Measurements from ENCODE around the gene NTM.

The NTM gene

GRCh38 chr11:132094598-132094997 lies 724.2 kb downstream of the NTM start:
- no peaks in the 10 kb centered on the region for H3K4me1 ChIP-seq (ENCODE audit: control insufficient read depth, low read length)
- no peaks in the 10 kb centered on the region for H3K27me3 ChIP-seq (ENCODE audit: control insufficient read depth, low read length)
- no peak overlapping the region for H3K4me2 ChIP-seq (ENCODE audit: low read length)

DNA sequence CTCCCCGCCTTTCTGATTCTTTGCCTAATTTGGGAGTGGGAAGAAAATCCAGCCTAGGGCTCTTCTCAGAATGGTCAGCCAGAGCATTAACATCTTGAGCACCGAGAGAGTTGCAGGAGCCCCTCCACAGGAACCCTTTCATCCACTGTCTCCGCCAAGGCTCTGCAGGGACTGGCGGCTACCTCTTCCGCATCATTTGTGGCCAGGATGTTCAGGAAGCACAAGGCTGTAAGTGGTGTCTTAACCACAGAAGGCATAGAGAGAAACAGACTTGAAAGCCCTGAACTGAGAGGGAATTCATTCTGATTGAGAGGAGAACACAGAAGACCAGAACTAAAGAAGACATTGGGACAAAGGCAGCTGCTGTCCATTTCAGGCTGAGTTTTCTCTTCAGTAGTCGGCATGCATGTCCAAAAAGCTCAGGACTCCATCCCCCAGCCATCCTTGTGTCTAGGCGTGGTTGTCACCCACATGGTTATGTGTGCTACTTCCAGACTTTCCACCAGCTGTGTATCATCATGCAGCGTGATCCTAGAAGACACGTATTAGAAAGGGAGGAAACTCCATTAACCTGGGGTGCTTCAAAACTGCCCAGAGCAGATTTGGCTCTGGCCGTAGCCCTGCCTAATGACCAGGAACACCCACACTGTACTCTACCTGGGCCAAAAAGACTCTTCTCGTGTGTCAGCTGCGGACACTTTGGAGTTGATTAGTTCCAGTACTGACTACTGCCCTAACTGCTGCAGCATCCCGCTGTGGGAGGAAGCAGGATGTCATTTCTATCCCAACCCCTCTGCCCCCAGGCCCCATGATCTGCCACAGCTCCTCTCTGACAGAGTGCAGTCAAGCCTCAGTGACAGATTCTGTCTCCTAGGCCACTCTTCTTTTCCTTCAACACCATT lies 725.1 kb downstream of the NTM start:
- Histone ChIP-seq H3K4me1 (ENCODE audit: control insufficient read depth, low read length) (no peaks in the 10 kb centered on the region), H3K4me3 (ENCODE audit: low read length) (no peak overlapping the region)

More at GRCh38 chr11:132094598-132094997, 724.2 kb downstream of the NTM start:
- no peak overlapping the region for H3K27ac ChIP-seq (ENCODE audit: low read depth, low read length)
- H3K9me2 ChIP-seq (replicated peaks; ENCODE audit: control insufficient read depth, low read length): no peaks in the 10 kb centered on the region
- H3K79me2 ChIP-seq (ENCODE audit: control insufficient read depth, low read length): no peaks in the 10 kb centered on the region
- H4K20me1 ChIP-seq (ENCODE audit: control insufficient read depth, insufficient read depth, low read depth, low read length): no peaks in the 10 kb centered on the region
- TF ChIP-seq, protein P1, sequence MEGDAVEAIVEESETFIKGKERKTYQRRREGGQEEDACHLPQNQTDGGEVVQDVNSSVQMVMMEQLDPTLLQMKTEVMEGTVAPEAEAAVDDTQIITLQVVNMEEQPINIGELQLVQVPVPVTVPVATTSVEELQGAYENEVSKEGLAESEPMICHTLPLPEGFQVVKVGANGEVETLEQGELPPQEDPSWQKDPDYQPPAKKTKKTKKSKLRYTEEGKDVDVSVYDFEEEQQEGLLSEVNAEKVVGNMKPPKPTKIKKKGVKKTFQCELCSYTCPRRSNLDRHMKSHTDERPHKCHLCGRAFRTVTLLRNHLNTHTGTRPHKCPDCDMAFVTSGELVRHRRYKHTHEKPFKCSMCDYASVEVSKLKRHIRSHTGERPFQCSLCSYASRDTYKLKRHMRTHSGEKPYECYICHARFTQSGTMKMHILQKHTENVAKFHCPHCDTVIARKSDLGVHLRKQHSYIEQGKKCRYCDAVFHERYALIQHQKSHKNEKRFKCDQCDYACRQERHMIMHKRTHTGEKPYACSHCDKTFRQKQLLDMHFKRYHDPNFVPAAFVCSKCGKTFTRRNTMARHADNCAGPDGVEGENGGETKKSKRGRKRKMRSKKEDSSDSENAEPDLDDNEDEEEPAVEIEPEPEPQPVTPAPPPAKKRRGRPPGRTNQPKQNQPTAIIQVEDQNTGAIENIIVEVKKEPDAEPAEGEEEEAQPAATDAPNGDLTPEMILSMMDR (IDR thresholded peaks at IDR 0.05; ENCODE audit: low read depth, low read length, poor library complexity, severe bottlenecking): no peak
- no peak overlapping the region for H3K4me3 ChIP-seq (ENCODE audit: low read length)
- no peaks in the 10 kb centered on the region for H3K9me3 ChIP-seq (ENCODE audit: control insufficient read depth, insufficient read depth, low read length)
- H3K36me3 ChIP-seq (ENCODE audit: control insufficient read depth, low read length): no peaks in the 10 kb centered on the region
- H3F3A ChIP-seq (ENCODE audit: control insufficient read depth, insufficient read depth): no peaks in the 10 kb centered on the region

GRCh38 chr11:132096132-132096825 lies 725.9 kb downstream of the NTM start:
- TF ChIP-seq, protein P1 (IDR thresholded peaks at IDR 0.05; ENCODE audit: low read depth, low read length, poor library complexity, severe bottlenecking): no peak
- no peak for TF ChIP-seq EZH2phosphoT487 (IDR thresholded peaks at IDR 0.05; ENCODE audit: borderline replicate concordance, low read length)
- Histone ChIP-seq H3K4me2 (ENCODE audit: low read length) (no peak overlapping the region), H4K20me1 (ENCODE audit: control insufficient read depth, insufficient read depth, low read depth, low read length) (no peaks in the 10 kb centered on the region), H3K9me3 (ENCODE audit: control insufficient read depth, insufficient read depth, low read length) (no peaks in the 10 kb centered on the region), H3K9me2 (replicated peaks; ENCODE audit: control insufficient read depth, low read length) (no peaks in the 10 kb centered on the region), H3K27me3 (ENCODE audit: control insufficient read depth, low read length) (no peaks in the 10 kb centered on the region), H3K27ac (ENCODE audit: low read depth, low read length) (no peak overlapping the region), H3K36me3 (ENCODE audit: control insufficient read depth, low read length) (no peaks in the 10 kb centered on the region), H3K79me2 (ENCODE audit: control insufficient read depth, low read length) (no peaks in the 10 kb centered on the region), H3K4me3 (ENCODE audit: low read length) (no peak overlapping the region), H3F3A (ENCODE audit: control insufficient read depth, insufficient read depth) (no peaks in the 10 kb centered on the region), H3K4me1 (ENCODE audit: control insufficient read depth, low read length) (no peaks in the 10 kb centered on the region)

More for the DNA sequence above, 725.1 kb downstream of the NTM start:
- H3K27ac ChIP-seq (ENCODE audit: low read depth, low read length): no peak overlapping the region
- no peaks in the 10 kb centered on the region for H3K36me3 ChIP-seq (ENCODE audit: control insufficient read depth, low read length)
- no peaks in the 10 kb centered on the region for H4K20me1 ChIP-seq (ENCODE audit: control insufficient read depth, insufficient read depth, low read depth, low read length)
- H3K9me3 ChIP-seq (ENCODE audit: control insufficient read depth, insufficient read depth, low read length): no peaks in the 10 kb centered on the region
- H3K79me2 ChIP-seq (ENCODE audit: control insufficient read depth, low read length): no peaks in the 10 kb centered on the region
- no peaks in the 10 kb centered on the region for H3K27me3 ChIP-seq (ENCODE audit: control insufficient read depth, low read length)
- TF ChIP-seq, protein P1 (IDR thresholded peaks at IDR 0.05; ENCODE audit: low read depth, low read length, poor library complexity, severe bottlenecking): no peak
- no peak for TF ChIP-seq EZH2phosphoT487 (IDR thresholded peaks at IDR 0.05; ENCODE audit: borderline replicate concordance, low read length)
- no peak overlapping the region for H3K4me2 ChIP-seq (ENCODE audit: low read length)
- H3F3A ChIP-seq (ENCODE audit: control insufficient read depth, insufficient read depth): no peaks in the 10 kb centered on the region
- H3K9me2 ChIP-seq (replicated peaks; ENCODE audit: control insufficient read depth, low read length): no peaks in the 10 kb centered on the region
